NB4 (cell line): Measurements from ENCODE around the gene PLEKHG4B.

Experiments used
- DNase-seq: peaks from one replicate; pipeline ENCODE4 v3.0.0; 2010; ENCODE audit warnings: low read depth
- H3K4me3 ChIP-seq: one replicate; pipeline ENCODE4 v1.5.1; 2011; ENCODE audit warnings: mild to moderate bottlenecking, low read depth, low read length, moderate library complexity
- MYC ChIP-seq: IDR thresholded peaks from 2 replicates; pipeline ENCODE4 v1.6.1; 2011; ENCODE audit warnings: low read depth, low read length
- POLR2A ChIP-seq: IDR thresholded peaks from 2 replicates; pipeline ENCODE4 v1.6.1; 2011; ENCODE audit warnings: mild to moderate bottlenecking; ENCODE audit not compliant: insufficient read length; ENCODE audit errors: extremely low read depth
- TF ChIP-seq, protein P1 (sequence below): IDR thresholded peaks from 2 replicates; pipeline ENCODE4 v1.6.1; 2011; ENCODE audit warnings: low read depth, low read length
- TF ChIP-seq, protein P2 (sequence below): IDR thresholded peaks from one replicate; pipeline ENCODE4 v1.5.1; 2012; ENCODE audit warnings: low read depth, low read length

PLEKHG4B gene

DNA sequence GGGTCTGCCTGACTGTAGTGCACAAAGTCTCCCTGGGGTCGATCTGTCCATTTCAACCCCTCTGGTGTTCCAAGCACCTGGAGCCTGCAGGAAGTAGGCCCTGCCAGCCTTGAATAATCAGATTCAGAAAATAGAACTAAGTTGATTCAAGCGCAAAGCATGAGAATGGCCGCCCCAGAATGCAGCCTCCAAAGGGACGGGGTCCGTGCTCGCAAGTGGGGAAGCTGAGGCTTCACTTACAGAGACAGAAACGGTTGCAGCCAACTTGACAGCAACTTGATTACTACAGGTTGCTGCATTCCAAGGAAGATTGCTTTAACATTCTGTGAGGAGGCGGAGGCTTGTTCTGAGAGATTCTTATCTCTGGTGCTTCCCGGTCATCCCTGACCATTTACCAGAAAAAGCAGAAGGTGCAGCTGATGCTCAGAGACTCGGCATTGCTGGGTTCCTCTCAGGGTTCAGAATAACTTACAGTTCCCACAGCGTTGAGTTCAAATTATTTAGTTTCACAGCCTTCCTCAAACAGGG is 84.4 kb downstream of the PLEKHG4B start:
- no peak for TF ChIP-seq POLR2A
- TF ChIP-seq, protein P1, sequence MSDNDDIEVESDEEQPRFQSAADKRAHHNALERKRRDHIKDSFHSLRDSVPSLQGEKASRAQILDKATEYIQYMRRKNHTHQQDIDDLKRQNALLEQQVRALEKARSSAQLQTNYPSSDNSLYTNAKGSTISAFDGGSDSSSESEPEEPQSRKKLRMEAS, result no peak
- TF ChIP-seq, protein P2, sequence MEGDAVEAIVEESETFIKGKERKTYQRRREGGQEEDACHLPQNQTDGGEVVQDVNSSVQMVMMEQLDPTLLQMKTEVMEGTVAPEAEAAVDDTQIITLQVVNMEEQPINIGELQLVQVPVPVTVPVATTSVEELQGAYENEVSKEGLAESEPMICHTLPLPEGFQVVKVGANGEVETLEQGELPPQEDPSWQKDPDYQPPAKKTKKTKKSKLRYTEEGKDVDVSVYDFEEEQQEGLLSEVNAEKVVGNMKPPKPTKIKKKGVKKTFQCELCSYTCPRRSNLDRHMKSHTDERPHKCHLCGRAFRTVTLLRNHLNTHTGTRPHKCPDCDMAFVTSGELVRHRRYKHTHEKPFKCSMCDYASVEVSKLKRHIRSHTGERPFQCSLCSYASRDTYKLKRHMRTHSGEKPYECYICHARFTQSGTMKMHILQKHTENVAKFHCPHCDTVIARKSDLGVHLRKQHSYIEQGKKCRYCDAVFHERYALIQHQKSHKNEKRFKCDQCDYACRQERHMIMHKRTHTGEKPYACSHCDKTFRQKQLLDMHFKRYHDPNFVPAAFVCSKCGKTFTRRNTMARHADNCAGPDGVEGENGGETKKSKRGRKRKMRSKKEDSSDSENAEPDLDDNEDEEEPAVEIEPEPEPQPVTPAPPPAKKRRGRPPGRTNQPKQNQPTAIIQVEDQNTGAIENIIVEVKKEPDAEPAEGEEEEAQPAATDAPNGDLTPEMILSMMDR, result no peak
- no peak for TF ChIP-seq MYC
- no peak overlapping the region for H3K4me3 ChIP-seq
- DNase-seq, result no peak

DNA sequence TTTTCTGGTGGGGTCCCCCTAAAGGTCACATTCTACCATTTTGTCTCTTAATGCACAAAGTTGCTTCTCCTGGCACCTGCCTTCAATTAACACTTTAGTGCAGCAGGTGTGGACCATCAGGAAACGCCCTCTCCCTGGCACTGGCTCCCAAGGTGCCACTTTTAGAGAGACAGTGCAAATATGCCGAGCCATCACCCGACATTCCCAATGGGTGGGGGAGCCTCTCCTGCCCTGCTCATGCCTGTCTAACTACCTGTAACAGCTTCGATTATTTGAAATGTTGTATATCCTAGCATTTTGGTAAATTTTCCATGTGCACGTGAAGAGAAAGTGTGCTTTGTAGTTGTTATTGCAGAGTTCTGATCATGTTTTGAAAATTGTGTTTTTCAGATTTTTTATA is 86.1 kb downstream of the PLEKHG4B start:
- TF ChIP-seq MYC, result no peak
- TF ChIP-seq, protein P1, result no peak
- TF ChIP-seq, protein P2, result no peak
- no peak for TF ChIP-seq POLR2A
- no peak for DNase-seq

DNA sequence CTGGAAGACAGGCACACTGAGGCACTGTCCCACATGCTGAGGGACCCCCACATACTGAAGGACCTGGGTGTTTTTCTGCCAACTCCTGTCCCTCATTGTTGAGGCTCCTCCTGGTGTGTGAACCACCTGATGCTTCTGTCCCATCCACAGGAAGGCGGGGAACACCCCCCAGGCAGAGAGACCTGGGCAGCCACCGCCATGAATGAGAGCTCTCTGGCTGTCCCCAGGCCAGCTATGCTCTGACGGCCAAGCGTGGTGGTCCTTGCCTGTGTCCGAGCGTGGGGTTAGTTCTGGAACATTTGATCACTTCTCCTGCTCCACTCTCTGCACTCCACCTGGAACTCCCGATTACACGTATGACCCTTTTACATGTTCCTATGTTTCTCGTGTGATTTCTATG is 87.4 kb downstream of the PLEKHG4B start:
- no peak overlapping the region for H3K4me3 ChIP-seq
- no peak for DNase-seq
- TF ChIP-seq, protein P1, result no peak
- TF ChIP-seq POLR2A (no peak), MYC (no peak)
- TF ChIP-seq, protein P2, result no peak

More for the DNA sequence above, 86.1 kb downstream of the PLEKHG4B start:
- no peak overlapping the region for H3K4me3 ChIP-seq

DNA sequence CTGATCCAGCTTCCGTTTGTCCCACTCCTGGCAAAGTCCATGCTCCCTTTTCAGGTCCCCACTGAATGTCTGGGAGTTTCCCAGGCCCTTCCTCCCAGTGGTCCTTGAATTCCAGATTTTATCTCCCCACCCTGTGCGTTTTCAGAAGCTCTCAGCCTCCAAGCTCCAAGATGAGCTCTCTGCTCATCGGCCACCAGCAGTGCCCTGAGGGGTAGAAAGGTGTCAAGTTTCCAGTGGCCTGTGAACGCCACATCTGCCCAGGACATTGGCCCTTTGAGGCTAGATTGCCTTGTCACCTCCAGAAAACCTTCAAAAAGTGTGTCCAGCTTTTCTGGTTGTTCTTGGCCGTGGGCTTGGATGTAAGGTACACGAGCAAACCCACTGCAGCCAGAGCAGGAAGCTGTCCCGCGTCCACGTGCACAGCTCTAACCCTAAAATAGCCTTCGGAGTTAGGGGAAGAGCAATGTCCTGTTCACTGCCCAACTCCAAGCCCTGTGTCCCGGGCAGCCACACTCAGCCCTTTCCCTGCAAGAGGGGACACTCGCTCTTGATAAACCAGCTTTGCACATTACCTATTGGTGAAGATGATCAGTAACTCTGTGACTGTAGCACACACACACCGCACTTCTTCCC is 88.4 kb downstream of the PLEKHG4B start:
- H3K4me3 ChIP-seq, result no peak overlapping the region
- TF ChIP-seq, protein P1, result no peak
- TF ChIP-seq MYC, result no peak
- no peak for TF ChIP-seq POLR2A
- TF ChIP-seq, protein P2, result no peak
- no peak for DNase-seq

DNA sequence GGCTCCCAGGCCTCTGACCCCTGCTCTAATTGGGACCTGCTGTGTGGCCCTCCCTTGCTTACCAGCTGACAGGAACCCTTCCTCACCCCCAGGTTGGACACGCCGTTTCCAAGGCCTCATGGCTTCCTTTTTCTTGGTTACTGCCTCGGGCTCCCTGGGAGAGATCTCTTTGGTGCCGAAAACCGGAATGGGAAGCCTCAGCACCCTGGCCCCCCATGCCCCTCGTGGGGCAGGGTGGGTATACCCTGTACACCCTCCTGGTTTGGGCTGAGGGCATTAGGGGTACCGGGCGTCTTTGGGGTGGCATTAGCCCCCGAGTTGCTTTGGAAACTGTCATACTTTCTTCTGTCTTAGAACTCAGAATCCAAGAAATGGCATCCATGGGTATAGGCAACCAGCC is 89.2 kb downstream of the PLEKHG4B start:
- no peak overlapping the region for H3K4me3 ChIP-seq
- no peak for DNase-seq
- TF ChIP-seq, protein P2, result no peak
- TF ChIP-seq POLR2A (no peak), MYC (no peak)
- TF ChIP-seq, protein P1, result no peak
